HG02798 (cell line): ENCODE results near the gene LRRTM4.

ENCODE experiments used
- ATAC-seq: cut with Tn5 transposase; IDR thresholded peaks from one replicate; pipeline ENCODE4 v1.9.1; 2021; ENCODE audit warnings: mild to moderate bottlenecking; ENCODE audit not compliant: unreplicated experiment, poor library complexity

LRRTM4 gene

GRCh38 chr2:76938153-76938552, 584.0 kb downstream of the LRRTM4 start:
- no peak for ATAC-seq

GRCh38 chr2:76932550-76932949, 589.6 kb downstream of the LRRTM4 start:
- ATAC-seq: no peak

- no peak for ATAC-seq
Observed at GRCh38 chr2:76930056-76930744, 592.0 kb downstream of the LRRTM4 start.

GRCh38 chr2:76928026-76928425, 594.1 kb downstream of the LRRTM4 start:
- ATAC-seq: no peak

- ATAC-seq: no peak
Observed at GRCh38 chr2:76921006-76921405, 601.2 kb downstream of the LRRTM4 start.

GRCh38 chr2:76895469-76895868, 626.7 kb downstream of the LRRTM4 start:
- no peak for ATAC-seq

- no peak for ATAC-seq
Observed at GRCh38 chr2:76870581-76870980, 651.6 kb downstream of the LRRTM4 start.

- no peak for ATAC-seq
Observed at GRCh38 chr2:76870011-76870410, 652.2 kb downstream of the LRRTM4 start.

- ATAC-seq: no peak
Observed at GRCh38 chr2:76867854-76868253, 654.3 kb downstream of the LRRTM4 start.

GRCh38 chr2:76866464-76866863, 655.7 kb downstream of the LRRTM4 start:
- ATAC-seq: no peak

- no peak for ATAC-seq
Observed at GRCh38 chr2:76862901-76863300, 659.3 kb downstream of the LRRTM4 start.

- ATAC-seq: no peak
Observed at GRCh38 chr2:76861708-76862107, 660.5 kb downstream of the LRRTM4 start.

- no peak for ATAC-seq
Observed at GRCh38 chr2:76851000-76851399, 671.2 kb downstream of the LRRTM4 start.

- ATAC-seq: no peak
Observed at GRCh38 chr2:76849086-76849485, 673.1 kb downstream of the LRRTM4 start.

GRCh38 chr2:76839826-76840225, 682.4 kb downstream of the LRRTM4 start:
- ATAC-seq: no peak

- ATAC-seq: no peak
Observed at GRCh38 chr2:76829374-76830234, 692.6 kb downstream of the LRRTM4 start.

GRCh38 chr2:76826691-76827090, 695.5 kb downstream of the LRRTM4 start:
- no peak for ATAC-seq

GRCh38 chr2:76825140-76825970, 696.8 kb downstream of the LRRTM4 start:
- ATAC-seq: no peak

GRCh38 chr2:76821731-76822130, 700.4 kb downstream of the LRRTM4 start:
- ATAC-seq: no peak

GRCh38 chr2:76813084-76813483, 709.1 kb downstream of the LRRTM4 start:
- no peak for ATAC-seq

- no peak for ATAC-seq
Observed at GRCh38 chr2:76812156-76812555, 710.0 kb downstream of the LRRTM4 start.
